HG03196 (cell line): ENCODE results near the gene TRIO.

Source experiments
- ATAC-seq: cut with Tn5 transposase; IDR thresholded peaks from one replicate; pipeline ENCODE4 v1.9.1; 2021; ENCODE audit not compliant: unreplicated experiment

The TRIO gene

DNA sequence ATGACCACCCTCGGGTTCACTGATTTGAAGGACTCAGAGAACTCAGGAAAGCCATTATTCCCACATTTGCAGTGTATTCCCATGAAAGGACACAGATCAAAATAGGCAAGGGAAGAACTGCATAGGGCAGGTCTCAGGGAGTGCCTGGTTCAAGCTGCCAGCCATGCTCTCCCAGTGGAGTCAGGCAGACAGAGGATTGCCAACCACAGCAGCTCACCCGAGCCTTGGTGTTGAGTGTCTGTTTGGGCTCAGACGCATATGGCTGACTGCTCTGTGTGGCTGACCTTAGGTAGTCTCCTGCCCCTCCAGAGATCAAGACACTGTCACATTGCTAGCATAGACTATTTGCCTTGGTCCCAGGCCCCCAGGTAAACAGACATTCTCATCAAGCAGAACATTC, 322.6 kb downstream of the TRIO start:
- ATAC-seq: no peak

DNA sequence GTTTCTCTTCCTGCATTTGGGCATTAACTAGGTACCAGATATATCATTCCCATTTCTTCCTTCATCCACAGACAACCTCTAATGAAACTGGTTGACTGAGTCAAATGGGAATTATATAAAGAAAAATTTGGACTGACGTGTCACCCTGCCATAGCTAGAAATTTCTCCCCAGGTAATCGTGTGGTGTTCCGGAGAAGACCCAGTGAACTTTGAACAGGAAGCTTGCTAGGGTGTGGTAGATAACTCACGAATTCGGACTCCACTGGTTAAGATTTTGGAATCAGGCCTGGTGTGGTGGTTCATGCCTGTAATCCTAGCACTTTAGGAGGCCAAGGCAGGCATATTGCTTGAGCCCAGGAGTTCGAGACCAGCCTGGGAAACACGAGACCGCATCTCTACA, 324.1 kb downstream of the TRIO start:
- no peak for ATAC-seq

DNA sequence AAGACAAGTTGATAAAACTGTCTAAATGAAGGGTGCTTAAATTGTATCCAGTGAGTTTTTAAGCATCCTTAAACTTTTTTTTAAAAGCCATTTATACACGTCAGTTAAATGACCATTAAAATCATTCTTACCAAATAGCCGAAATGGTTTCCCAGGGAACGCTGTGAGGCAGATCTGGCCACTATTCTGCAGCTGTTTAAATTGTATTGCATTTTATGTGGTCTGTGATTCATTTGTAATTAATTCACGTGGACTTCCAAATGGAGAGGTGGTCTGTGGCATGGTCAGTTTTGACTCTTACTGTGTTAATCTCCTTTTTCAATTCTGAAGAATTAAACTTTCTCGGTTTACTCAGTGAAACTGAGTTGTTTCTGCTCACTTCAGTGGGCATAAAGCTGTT, 324.7 kb downstream of the TRIO start:
- no peak for ATAC-seq

DNA sequence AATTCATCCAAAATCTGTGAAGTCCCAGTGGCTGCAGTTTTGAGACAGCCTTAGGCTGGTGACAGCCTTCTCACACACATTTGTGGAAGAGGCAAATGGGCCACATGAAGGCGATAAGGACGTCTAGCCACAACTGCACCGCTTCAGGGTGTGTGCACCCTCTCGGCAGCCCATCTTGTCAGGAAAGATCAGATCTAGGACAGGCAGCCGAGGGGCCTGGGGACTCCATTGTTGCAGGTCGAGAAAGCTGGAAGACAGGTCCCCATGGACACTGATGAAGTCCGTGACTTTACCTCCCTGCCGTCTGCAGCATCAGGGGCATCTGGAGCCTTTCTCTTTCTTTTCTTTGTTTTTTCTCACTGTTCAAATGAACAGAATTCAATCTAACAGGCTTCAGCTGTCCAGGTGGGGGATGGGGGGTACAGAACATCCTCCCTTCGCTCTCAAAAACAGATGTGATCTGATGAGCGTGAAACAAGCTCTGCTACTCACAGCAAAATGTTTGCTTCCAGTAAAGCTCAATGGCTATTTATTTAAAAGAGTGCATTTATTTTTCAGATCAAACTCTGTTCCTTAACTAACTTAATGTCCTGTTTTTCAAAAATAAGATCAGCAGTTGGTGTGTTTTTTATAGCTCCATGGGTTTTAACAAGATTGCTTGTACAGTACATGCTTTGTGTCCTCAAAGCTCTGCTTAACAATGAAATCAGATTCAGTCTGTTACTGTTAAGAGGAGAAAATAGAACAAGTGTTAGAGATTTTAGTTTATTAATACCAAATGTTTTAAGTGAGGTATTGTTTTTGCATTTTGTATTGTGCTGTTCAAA, 326.6 kb downstream of the TRIO start:
- ATAC-seq: no peak

GRCh38 chr5:14471507-14471906, 328.4 kb downstream of the TRIO start:
- no peak for ATAC-seq

DNA sequence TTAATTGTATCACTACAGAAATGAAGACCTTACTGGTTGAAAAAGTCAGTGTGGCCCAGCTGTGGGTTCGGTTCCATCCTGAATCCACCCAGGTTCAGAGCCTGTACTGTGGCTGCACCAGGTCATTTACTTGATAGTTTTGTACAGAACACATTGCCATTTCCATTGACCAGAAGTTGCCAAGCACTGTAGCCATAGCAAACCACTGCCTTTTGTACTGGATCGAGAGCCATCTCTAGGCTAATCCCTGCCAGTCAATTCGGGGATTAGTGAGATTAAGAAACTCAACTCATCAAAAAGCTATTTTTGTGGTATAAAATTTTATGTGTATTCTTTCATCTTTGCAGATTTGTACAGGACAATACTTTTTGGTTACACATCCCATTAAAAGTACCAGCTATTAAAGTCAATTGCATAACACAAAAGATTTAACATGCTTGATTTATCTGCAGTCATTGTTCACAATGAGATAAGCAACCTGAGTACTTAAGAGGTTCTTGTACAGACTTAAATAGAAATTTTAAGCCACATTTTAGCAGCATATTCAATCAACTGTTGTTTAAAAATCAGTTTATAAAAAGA, 329.9 kb downstream of the TRIO start:
- ATAC-seq: no peak

GRCh38 chr5:14475045-14475444, 331.9 kb downstream of the TRIO start:
- ATAC-seq: no peak

GRCh38 chr5:14476786-14477435, 333.8 kb downstream of the TRIO start:
- no peak for ATAC-seq

DNA sequence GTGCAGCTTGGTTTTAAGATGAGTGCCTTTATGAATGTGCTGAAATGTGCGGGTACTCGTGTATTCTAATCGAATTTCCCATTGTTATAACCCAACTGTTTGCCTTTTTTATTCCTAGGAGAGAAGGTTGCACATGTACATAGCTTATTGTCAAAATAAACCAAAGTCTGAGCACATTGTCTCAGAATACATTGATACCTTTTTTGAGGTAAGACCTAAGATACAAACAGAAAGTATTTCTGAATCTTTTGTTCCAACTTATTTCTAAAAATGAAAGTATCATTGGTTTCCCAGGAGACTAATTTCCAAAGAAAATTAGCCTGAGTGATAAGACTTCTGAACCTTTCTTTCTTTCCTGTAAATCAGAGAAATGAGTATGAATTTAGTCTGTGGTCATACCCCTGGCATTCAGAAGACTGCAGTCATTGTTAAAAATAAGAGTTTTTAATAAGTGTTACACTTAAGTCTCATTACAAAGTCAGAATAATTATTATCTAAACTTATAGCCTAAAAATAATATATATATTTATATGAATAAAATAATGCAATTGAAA, 336.1 kb downstream of the TRIO start:
- ATAC-seq: no peak

- ATAC-seq: no peak
These were observed 338.2 kb downstream of the TRIO start for GRCh38 chr5:14481349-14481748.

DNA sequence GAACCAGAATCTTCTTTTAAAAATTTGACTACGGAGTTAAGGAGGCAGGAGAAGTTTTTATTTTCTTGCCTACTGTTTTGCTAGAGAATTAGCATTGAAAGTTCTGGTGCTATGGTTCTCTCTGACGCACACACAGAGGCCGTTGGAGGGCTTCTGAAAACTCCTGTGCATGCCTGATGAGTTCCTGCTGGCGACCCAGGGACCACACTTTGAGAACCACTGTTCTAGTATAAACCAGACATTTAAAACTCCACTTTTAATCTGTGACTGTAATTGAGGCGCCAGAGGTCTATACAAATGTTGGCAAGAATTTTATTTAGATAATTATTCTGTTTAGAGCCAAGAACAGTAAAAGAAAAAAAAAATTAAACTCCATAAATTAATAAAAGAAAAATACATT, 338.9 kb downstream of the TRIO start:
- ATAC-seq: no peak

GRCh38 chr5:14483504-14484157, 340.5 kb downstream of the TRIO start:
- ATAC-seq: no peak

DNA sequence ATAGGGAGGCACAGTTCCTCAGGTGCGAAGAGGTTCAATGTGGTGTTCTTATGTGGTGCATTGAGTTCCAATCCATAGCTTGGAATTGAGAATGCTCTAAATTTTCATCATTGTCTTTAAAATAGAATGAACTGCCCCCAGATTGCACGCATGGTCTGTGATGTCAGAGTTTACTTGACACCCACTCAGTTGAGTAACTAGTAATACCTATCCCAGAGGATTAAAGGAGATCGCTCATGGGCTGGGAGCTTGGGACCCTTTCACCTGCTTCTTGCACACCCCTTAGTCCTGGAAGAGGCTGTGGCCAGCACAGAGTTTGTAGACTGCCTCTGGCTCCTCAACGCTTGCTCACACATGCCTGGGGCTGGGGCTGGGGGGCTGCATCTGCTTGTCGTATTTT, 343.3 kb downstream of the TRIO start:
- no peak for ATAC-seq

DNA sequence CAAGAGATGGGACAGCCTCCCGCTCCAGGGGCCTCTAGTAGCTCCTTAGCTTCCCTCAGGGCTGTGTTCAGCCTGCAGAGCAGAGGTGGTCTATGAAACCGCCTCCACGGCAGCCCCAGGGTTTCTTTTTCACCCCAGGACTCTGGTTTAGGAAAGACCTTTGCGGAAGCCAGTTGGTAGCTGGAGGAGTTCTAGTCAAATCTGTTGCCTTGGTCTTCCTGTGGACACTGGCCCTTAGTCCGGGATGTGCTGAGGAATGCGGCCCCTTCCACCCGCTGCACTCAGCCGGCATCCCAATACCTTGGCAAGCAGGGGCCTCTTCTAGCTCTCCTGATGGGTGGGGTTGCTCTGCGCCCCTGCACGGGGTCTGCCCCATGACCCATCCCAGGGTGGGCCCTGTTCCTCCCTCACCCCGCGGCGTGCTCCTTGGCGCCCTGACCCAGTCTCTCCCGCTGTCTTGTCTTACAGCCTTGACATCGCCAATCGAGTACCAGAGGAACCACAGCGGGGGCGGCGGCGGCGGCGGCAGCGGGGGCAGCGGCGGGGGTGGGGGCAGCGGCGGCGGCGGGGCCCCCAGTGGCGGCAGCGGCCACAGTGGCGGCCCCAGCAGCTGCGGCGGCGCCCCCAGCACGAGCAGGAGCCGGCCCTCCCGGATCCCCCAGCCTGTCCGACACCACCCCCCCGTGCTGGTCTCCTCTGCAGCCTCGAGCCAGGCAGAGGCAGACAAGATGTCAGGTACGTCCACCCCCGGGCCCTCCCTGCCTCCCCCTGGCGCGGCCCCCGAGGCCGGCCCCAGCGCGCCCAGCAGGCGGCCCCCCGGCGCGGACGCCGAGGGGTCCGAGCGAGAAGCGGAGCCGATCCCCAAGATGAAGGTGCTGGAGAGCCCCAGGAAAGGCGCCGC, 344.1 kb downstream of the TRIO start:
- no peak for ATAC-seq

GRCh38 chr5:14487897-14488570, 344.9 kb downstream of the TRIO start:
- ATAC-seq: no peak

DNA sequence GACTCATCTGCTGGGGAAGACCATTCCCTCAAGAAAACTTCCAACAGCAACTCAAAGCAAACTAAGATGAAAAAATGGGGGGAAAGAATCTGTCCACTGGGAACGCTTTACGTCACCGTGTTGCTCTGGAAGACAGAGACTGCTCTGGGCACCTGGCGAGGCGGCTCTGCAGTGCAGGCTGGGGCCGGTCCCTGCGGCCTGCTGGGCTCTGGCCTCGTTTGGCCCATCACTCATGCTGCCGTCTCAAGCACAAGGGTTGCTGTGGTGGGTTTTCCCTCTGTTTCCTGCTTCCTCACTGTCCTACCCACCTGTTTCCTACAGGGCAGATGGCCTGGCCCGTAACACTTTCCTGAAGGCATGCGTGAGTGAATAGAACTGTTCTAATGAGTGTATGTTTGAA, 345.6 kb downstream of the TRIO start:
- ATAC-seq: no peak

DNA sequence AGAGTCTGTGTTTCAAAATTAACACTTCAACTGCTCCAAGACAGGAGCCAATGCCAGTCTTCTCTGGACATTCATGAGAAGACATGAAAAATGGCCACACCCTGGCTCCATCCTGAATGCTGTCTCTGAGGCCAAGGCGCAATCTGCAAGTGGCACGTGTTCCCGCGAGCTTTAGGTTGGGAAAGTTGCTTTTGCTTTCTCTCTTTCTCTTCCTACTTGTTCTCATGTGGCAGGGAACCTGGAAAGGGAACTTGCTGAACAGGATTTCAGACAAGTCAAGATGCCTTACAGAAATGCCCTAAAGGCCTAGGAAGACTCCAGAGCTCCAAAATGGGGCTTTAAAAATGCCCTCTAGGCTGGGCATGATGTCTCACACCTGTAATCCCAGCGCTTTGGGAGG, 346.5 kb downstream of the TRIO start:
- ATAC-seq: no peak

- no peak for ATAC-seq
These were observed 347.2 kb downstream of the TRIO start for GRCh38 chr5:14490309-14490711.

- no peak for ATAC-seq
These were observed 348.1 kb downstream of the TRIO start for GRCh38 chr5:14491015-14491915.
